HepG2 (cell line): Measurements from ENCODE around the gene GUK1. TPM values are rescaled to one million over a fixed set of nuclear protein-coding genes. Genes with fewer than 3 reads are reported as not detected.

Source experiments
- CAMTA2 ChIP-seq: sonication (generic); formaldehyde crosslinking; IDR thresholded peaks from 2 replicates; pipeline ENCODE4 v1.4.0; 2020; ENCODE audit warnings: mild to moderate bottlenecking, missing genetic modification reagents, borderline replicate concordance
- CBFB ChIP-seq: sonication (generic); formaldehyde crosslinking; IDR thresholded peaks from 2 replicates; pipeline ENCODE4 v1.4.0; 2020; ENCODE audit warnings: missing genetic modification reagents
- CCAR2 ChIP-seq: fragments of 200-400 bp; formaldehyde crosslinking; optimal IDR thresholded peaks from 2 replicates; pipeline ENCODE3; 2018; ENCODE audit warnings: low read depth, mild to moderate bottlenecking, low read length, moderate library complexity
- FOXO1 ChIP-seq: sonication (generic); formaldehyde crosslinking; IDR thresholded peaks from 2 replicates; pipeline ENCODE4 v1.4.0; 2020; ENCODE audit warnings: missing genetic modification reagents
- GATAD2A ChIP-seq: IDR thresholded peaks from 2 replicates; pipeline ENCODE4 v1.6.1; 2016
- JARID2 ChIP-seq: sonication (generic); formaldehyde crosslinking; IDR thresholded peaks from 2 replicates; pipeline ENCODE4 v1.8.1; 2023; ENCODE audit warnings: missing genetic modification reagents, inconsistent platforms; ENCODE audit not compliant: insufficient replicate concordance
- NR2F6 ChIP-seq, 2 experiments: IDR thresholded peaks; 2 replicates each; pipeline ENCODE4 v1.6.1; 2016; ENCODE audit warnings: antibody characterized with exemption in 1 of 2, mild to moderate bottlenecking in 1 of 2
- REPIN1 ChIP-seq: sonication (generic); formaldehyde crosslinking; IDR thresholded peaks from 2 replicates; pipeline ENCODE4 v1.8.0; 2022; ENCODE audit warnings: missing genetic modification reagents, low read depth, mild to moderate bottlenecking, borderline replicate concordance
- TEAD2 ChIP-seq: sonication (generic); formaldehyde crosslinking; IDR thresholded peaks from 2 replicates; pipeline ENCODE4 v1.9.0; 2021; ENCODE audit warnings: missing genetic modification reagents
- ZBTB40 ChIP-seq, 2 experiments: fragments of 450-650 bp in 1 of 2; sonication (generic) in 1 of 2; formaldehyde crosslinking in 1 of 2; IDR thresholded peaks; 2 replicates each; pipeline versions ENCODE4 v1.6.1 to v1.8.0; 2016 to 2022; ENCODE audit warnings: antibody characterized with exemption in 1 of 2, mild to moderate bottlenecking in 1 of 2, missing genetic modification reagents in 1 of 2
- ZBTB43 ChIP-seq: sonication (generic); formaldehyde crosslinking; conservative IDR thresholded peaks from 2 replicates; pipeline ENCODE4 v1.4.0; 2020; ENCODE audit warnings: missing genetic modification reagents
- ZBTB44 ChIP-seq: sonication (generic); formaldehyde crosslinking; IDR thresholded peaks from 2 replicates; pipeline ENCODE4 v1.4.0; 2020; ENCODE audit warnings: missing genetic modification reagents
- ZFYVE20 ChIP-seq: sonication (generic); formaldehyde crosslinking; IDR thresholded peaks from 2 replicates; pipeline ENCODE4 v1.8.0; 2023; ENCODE audit warnings: low read depth, mild to moderate bottlenecking, moderate library complexity, missing genetic modification reagents, borderline replicate concordance
- ZMYM2 ChIP-seq: sonication (generic); formaldehyde crosslinking; IDR thresholded peaks from 2 replicates; pipeline ENCODE4 v1.8.0; 2022; ENCODE audit warnings: mild to moderate bottlenecking, missing genetic modification reagents
- ZNF10 ChIP-seq: sonication (generic); formaldehyde crosslinking; IDR thresholded peaks from 2 replicates; pipeline ENCODE4 v1.4.0; 2020; ENCODE audit warnings: mild to moderate bottlenecking, low read depth, missing genetic modification reagents, borderline replicate concordance
- ZNF253 ChIP-seq: sonication (generic); formaldehyde crosslinking; IDR thresholded peaks from 2 replicates; pipeline ENCODE4 v1.8.0; 2022; ENCODE audit warnings: mild to moderate bottlenecking, missing genetic modification reagents, borderline replicate concordance
- ZNF788 ChIP-seq: sonication (generic); formaldehyde crosslinking; IDR thresholded peaks from 2 replicates; pipeline ENCODE4 v1.5.0; 2020; ENCODE audit warnings: mild to moderate bottlenecking, missing genetic modification reagents, borderline replicate concordance
- polyA plus RNA-seq, 8 experiments: library from polyadenylated mRNA; depleted of rRNA in 3 of 8; stranded (reverse) in 7 of 8; unstranded in 1 of 8; fragments of >200 nt; fragmentation: Illumina TruSeq in 4 of 8; extraction: Trizol in 4 of 8; gene quantifications; 2 replicates each; pipeline versions ENCODE4 v1.2.1 to v1.2.3, GENCODE V29; 2011 to 2016; ENCODE audit warnings: low read depth in 4 of 8, missing spikeins in 1 of 8, mixed read lengths in 1 of 8; ENCODE audit not compliant: insufficient read depth in 1 of 8
- total RNA-seq, 5 experiments: library from RNA; depleted of rRNA; stranded (reverse); fragments of >200 nt; fragmentation: Illumina TruSeq; extraction: Trizol; gene quantifications; 2 replicates each; pipeline ENCODE4 v1.2.3, GENCODE V29; 2016; ENCODE audit warnings: low read depth in 1 of 5

The GUK1 gene
- total and polyA plus RNA-seq, 2 of the 13 experiments (the other 11 are each of a cell fraction or from before 2014, with no cell fraction given) = 116 to 154 TPM

- TF ChIP-seq ZNF788 (CRISPR knock-in tag) (no peak), REPIN1 (CRISPR knock-in tag) (no peak), ZNF253 (CRISPR knock-in tag) (no peak), NR2F6 (IDR thresholded peaks at IDR 0.05) (no peak), NR2F6 (CRISPR knock-in tag; IDR thresholded peaks at IDR 0.05) (no peak), CCAR2 (no peak), ZMYM2 (CRISPR knock-in tag) (peak; percentile 93), ZBTB40 (IDR thresholded peaks at IDR 0.05) (no peak), ZBTB40 (CRISPR knock-in tag; IDR thresholded peaks at IDR 0.05) (0 out of 2 replicates have a peak, but pooled peaks have one; percentile 38), TEAD2 (0 out of 2 replicates have a peak, but pooled peaks have one; percentile 40), CBFB (CRISPR knock-in tag) (no peak), JARID2 (no peak), CAMTA2 (CRISPR knock-in tag) (peak; percentile 34; the same call in 1 of the 2 replicates), ZNF10 (no peak), GATAD2A (CRISPR knock-in tag) (no peak), ZBTB44 (CRISPR knock-in tag) (no peak), FOXO1 (CRISPR knock-in tag) (no peak), ZBTB43 (CRISPR knock-in tag) (no peak), ZFYVE20 (CRISPR knock-in tag) (no peak)
Observed at GRCh38 chr1:228139406-228139930, 611 bp upstream of the GUK1 start (continued).
